Brain microvascular endothelial cell (primary cell): Measurements from ENCODE around the gene CCDC70.
"Not testable (repeated sequence)": the region's sequence is repeated elsewhere in the genome, so short reads cannot be mapped to it uniquely, and the experiment has no call there.

ENCODE experiments used
- DNase-seq: peaks from one replicate; pipeline ENCODE4 v3.0.0-alpha.2; 2020
- H3K27ac ChIP-seq: fragments of 250-450 bp; sonication (Bioruptor Pico); 2 replicates; pipeline ENCODE4 v1.5.1; 2020; ENCODE audit warnings: mild to moderate bottlenecking, moderate library complexity
- H3K27me3 ChIP-seq: fragments of 250-450 bp; sonication (Bioruptor Pico); replicated peaks from 2 replicates; pipeline ENCODE4 v1.5.1; 2020; ENCODE audit warnings: mild to moderate bottlenecking
- H3K36me3 ChIP-seq: fragments of 250-450 bp; sonication (Bioruptor Pico); replicated peaks from 2 replicates; pipeline ENCODE4 v1.5.1; 2020; ENCODE audit warnings: mild to moderate bottlenecking
- H3K4me3 ChIP-seq: 2 replicates; pipeline ENCODE4 v1.5.1; 2011; ENCODE audit warnings: low read depth, mild to moderate bottlenecking, control low read depth, low read length, moderate library complexity
- CTCF ChIP-seq: IDR thresholded peaks from 2 replicates; pipeline ENCODE4 v1.5.1; 2011; ENCODE audit warnings: low read depth, mild to moderate bottlenecking, moderate library complexity, low read length, control low read depth, inconsistent platforms; ENCODE audit errors: missing control alignments
- in situ Hi-C: cut with HindIII; loops from 2 replicates; pipeline ENCODE4 v1.10.0; 2017; ENCODE audit warnings: low sequenced_read_pairs, low pct_ligation_motif_present

CCDC70 gene

GRCh38 chr13:51821606-51822005, 40.2 kb upstream of the CCDC70 start:
- no peak for TF ChIP-seq CTCF
- Histone ChIP-seq H3K4me3 (no peak overlapping the region), H3K36me3 (no peaks in the 10 kb centered on the region), H3K27ac (no peak overlapping the region), H3K27me3 (no peaks in the 10 kb centered on the region)
- in situ Hi-C loops, result no loop called here
- DNase-seq, result no peak

- H3K4me3 ChIP-seq, result no peak overlapping the region
- no peak overlapping the region for H3K27ac ChIP-seq
- no peak for DNase-seq
- in situ Hi-C loops, result no loop called here
- TF ChIP-seq CTCF, result no peak
- H3K27me3 ChIP-seq, result peaks cover 5% of the 10 kb centered on the region
- H3K36me3 ChIP-seq, result no peaks in the 10 kb centered on the region
Measured at GRCh38 chr13:51822106-51822815, 39.5 kb upstream of the CCDC70 start.

GRCh38 chr13:51823359-51823758, 38.4 kb upstream of the CCDC70 start:
- H3K27me3 ChIP-seq, result peaks cover 5% of the 10 kb centered on the region
- in situ Hi-C loops, result no loop called here
- TF ChIP-seq CTCF, result no peak
- H3K27ac ChIP-seq, result no peak overlapping the region
- no peak overlapping the region for H3K4me3 ChIP-seq
- H3K36me3 ChIP-seq, result no peaks in the 10 kb centered on the region
- DNase-seq, result no peak

- in situ Hi-C loops, result no loop called here
- H3K27me3 ChIP-seq, result peaks cover 5% of the 10 kb centered on the region
- H3K36me3 ChIP-seq, result no peaks in the 10 kb centered on the region
- no peak for DNase-seq
- H3K27ac ChIP-seq, result no peak overlapping the region
- TF ChIP-seq CTCF, result no peak
- H3K4me3 ChIP-seq, result no peak overlapping the region
Measured at GRCh38 chr13:51823863-51824262, 37.9 kb upstream of the CCDC70 start.

GRCh38 chr13:51824712-51825111, 37.1 kb upstream of the CCDC70 start:
- H3K27ac ChIP-seq, H3K27me3 ChIP-seq, H3K4me3 ChIP-seq, H3K36me3 ChIP-seq, in situ Hi-C loops, DNase-seq: not testable (repeated sequence)

- no peaks in the 10 kb centered on the region for H3K36me3 ChIP-seq
- H3K27ac ChIP-seq, result no peak overlapping the region
- in situ Hi-C loops, result no loop called here
- DNase-seq, result no peak
- H3K4me3 ChIP-seq, result no peak overlapping the region
- peaks cover 5% of the 10 kb centered on the region for H3K27me3 ChIP-seq
- no peak for TF ChIP-seq CTCF
Measured at GRCh38 chr13:51825165-51825592, 36.6 kb upstream of the CCDC70 start.
